ENCODE results near the gene EYA4. TPM values are rescaled to one million over a fixed set of nuclear protein-coding genes. Genes with fewer than 3 reads are reported as not detected.

EYA4 gene
- total RNA-seq, 1 experiment from 2014 or later, result not detected

GRCh38 chr6:133300896-133301295 is 59.7 kb downstream of the EYA4 start:
- ChIA-PET CTCF (interaction anchor here (0.9 kb wide), 1 partner anchor 307 kb away, joined by 4 read pairs; no protein-coding TSS in a partner anchor), POLR2A (no interaction called here)
- no peak overlapping the region for H3K4me3 Mint-ChIP-seq (ENCODE audit: unreplicated experiment)
- H3K9me3 Mint-ChIP-seq (ENCODE audit: unreplicated experiment), result no peaks in the 10 kb centered on the region
- H3K36me3 Mint-ChIP-seq (ENCODE audit: insufficient read depth, unreplicated experiment), result no peaks in the 10 kb centered on the region
- no peak for TF ChIP-seq CTCF (IDR thresholded peaks at IDR 0.05; ENCODE audit: unreplicated experiment)
- H3K27ac Mint-ChIP-seq (ENCODE audit: low read depth, unreplicated experiment), result no peak overlapping the region
- no peak for DNase-seq (ENCODE audit: unreplicated experiment)
- intact Hi-C loops (cut with micrococcal nuclease), result loop anchor here (10.0 kb wide), 1 partner anchor 306 kb away; no protein-coding TSS in a partner anchor
- H3K4me1 Mint-ChIP-seq (ENCODE audit: insufficient read depth, unreplicated experiment), result no peaks in the 10 kb centered on the region
- BruUV-seq (replicated peaks), result no TSS peak
- peaks cover 84% of the 10 kb centered on the region for H3K27me3 Mint-ChIP-seq (ENCODE audit: insufficient read depth, unreplicated experiment)

DNA sequence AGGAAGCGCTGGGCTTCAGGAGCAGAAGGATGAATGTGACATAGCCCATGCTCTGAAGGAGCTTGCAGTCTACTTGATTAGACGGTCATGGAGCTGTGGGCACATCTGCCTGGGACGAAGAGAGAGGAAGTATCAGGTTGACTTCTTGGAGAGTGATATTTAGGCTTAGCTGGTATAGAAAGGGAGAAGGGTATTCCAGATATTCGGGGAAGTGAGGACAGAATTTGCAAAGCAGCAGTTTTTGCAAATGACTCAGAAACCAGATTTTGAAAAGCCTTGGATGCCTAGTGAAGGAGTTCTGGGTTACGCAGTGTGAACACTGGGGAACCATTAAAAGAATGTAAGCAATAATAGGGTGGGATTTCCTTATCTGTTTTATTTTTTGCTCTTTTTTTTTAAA is 60.7 kb downstream of the EYA4 start:
- Mint-ChIP-seq H3K27ac (ENCODE audit: low read depth, unreplicated experiment) (no peak overlapping the region), H3K27me3 (ENCODE audit: insufficient read depth, unreplicated experiment) (peaks cover 83% of the 10 kb centered on the region), H3K4me3 (ENCODE audit: unreplicated experiment) (no peak overlapping the region), H3K9me3 (ENCODE audit: unreplicated experiment) (no peaks in the 10 kb centered on the region), H3K4me1 (ENCODE audit: insufficient read depth, unreplicated experiment) (no peaks in the 10 kb centered on the region), H3K36me3 (ENCODE audit: insufficient read depth, unreplicated experiment) (no peaks in the 10 kb centered on the region)
- DNase-seq (ENCODE audit: unreplicated experiment), result no peak
- POLR2A ChIA-PET, result no interaction called here
- BruUV-seq (replicated peaks), result no TSS peak
- intact Hi-C loops (cut with micrococcal nuclease), result loop anchor here (10.0 kb wide), 1 partner anchor 307 kb away; no protein-coding TSS in a partner anchor
- TF ChIP-seq CTCF (IDR thresholded peaks at IDR 0.05; ENCODE audit: unreplicated experiment), result no peak
- CTCF ChIA-PET, result interaction anchor here (0.7 to 0.9 kb wide), 2 partner anchors 268 to 308 kb away, joined by 3 to 4 read pairs; no protein-coding TSS in a partner anchor

DNA sequence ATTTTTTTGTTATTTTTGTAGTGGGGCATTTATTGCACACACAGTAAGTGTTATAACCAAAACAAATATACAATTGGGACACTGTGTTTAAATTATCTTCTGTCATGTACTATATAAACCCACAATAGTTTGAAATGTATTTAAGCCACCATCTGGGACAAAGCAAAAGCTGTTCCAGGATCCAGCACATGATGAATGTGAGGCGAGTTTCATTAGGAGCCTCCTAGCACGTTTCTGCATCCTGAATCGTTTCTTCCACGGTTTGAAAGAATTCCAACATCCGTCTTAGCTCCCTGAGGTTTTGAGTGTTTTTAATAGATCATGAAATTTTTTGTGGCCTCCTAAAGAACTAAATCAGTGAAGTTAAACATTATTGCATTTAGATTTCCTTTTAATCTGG is 65.8 kb downstream of the EYA4 start:
- no peak overlapping the region for H3K27ac Mint-ChIP-seq (ENCODE audit: low read depth, unreplicated experiment)

DNA sequence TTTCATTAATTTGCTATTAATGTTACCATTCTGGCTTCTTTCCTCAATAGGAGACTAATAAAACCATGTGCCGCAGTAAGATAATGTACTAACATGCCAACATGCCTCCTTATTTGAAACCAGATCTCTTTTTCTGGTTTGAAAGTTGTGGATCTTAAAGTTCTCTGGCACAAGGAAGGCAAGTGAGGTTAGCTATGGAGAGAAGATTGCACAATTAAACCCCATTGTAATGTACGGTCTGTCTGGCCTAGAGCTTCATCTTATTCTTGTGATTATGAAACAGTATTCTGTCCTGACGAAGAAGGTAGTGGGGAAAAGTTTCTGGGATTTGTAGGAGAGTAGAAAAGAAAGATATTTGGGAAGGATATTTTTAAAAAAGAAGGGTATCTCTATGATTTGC is 68.4 kb downstream of the EYA4 start:
- H3K27me3 Mint-ChIP-seq (ENCODE audit: insufficient read depth, unreplicated experiment), result peaks cover 81% of the 10 kb centered on the region
- no peak for TF ChIP-seq CTCF (IDR thresholded peaks at IDR 0.05; ENCODE audit: unreplicated experiment)
- intact Hi-C loops (cut with micrococcal nuclease), result loop anchor here (10.0 kb wide), 1 partner anchor 315 kb away; no protein-coding TSS in a partner anchor
- no peaks in the 10 kb centered on the region for H3K36me3 Mint-ChIP-seq (ENCODE audit: insufficient read depth, unreplicated experiment)
- no peaks in the 10 kb centered on the region for H3K9me3 Mint-ChIP-seq (ENCODE audit: unreplicated experiment)
- ChIA-PET CTCF (no interaction called here), POLR2A (no interaction called here)
- no peaks in the 10 kb centered on the region for H3K4me1 Mint-ChIP-seq (ENCODE audit: insufficient read depth, unreplicated experiment)
- H3K4me3 Mint-ChIP-seq (ENCODE audit: unreplicated experiment), result no peak overlapping the region
- no TSS peak for BruUV-seq (replicated peaks)
- no peak for DNase-seq (ENCODE audit: unreplicated experiment)
- no peak overlapping the region for H3K27ac Mint-ChIP-seq (ENCODE audit: low read depth, unreplicated experiment)

More for the DNA sequence above, 65.8 kb downstream of the EYA4 start:
- H3K4me1 Mint-ChIP-seq (ENCODE audit: insufficient read depth, unreplicated experiment), result no peaks in the 10 kb centered on the region
- ChIA-PET CTCF (no interaction called here), POLR2A (interaction anchor here (1.1 kb wide), 1 partner anchor 10 kb away, joined by 3 read pairs; no protein-coding TSS in a partner anchor)
- intact Hi-C loops (cut with micrococcal nuclease), result loop anchor here (10.0 kb wide), 1 partner anchor 312 kb away; no protein-coding TSS in a partner anchor
- no peak for TF ChIP-seq CTCF (IDR thresholded peaks at IDR 0.05; ENCODE audit: unreplicated experiment)
- H3K27me3 Mint-ChIP-seq (ENCODE audit: insufficient read depth, unreplicated experiment), result peaks cover 92% of the 10 kb centered on the region
- no peak for DNase-seq (ENCODE audit: unreplicated experiment)
- no peaks in the 10 kb centered on the region for H3K9me3 Mint-ChIP-seq (ENCODE audit: unreplicated experiment)
- H3K36me3 Mint-ChIP-seq (ENCODE audit: insufficient read depth, unreplicated experiment), result no peaks in the 10 kb centered on the region
- BruUV-seq (replicated peaks), result no TSS peak
- H3K4me3 Mint-ChIP-seq (ENCODE audit: unreplicated experiment), result no peak overlapping the region
